GM23338 (cell line): Measurements from ENCODE around the gene PACC1. TPM values are rescaled to one million over a fixed set of nuclear protein-coding genes. Genes with fewer than 3 reads are reported as not detected.

Source experiments
- ATAC-seq: fragments of 200-7000 bp; cut with Tn5 transposase; 3 replicates; pipeline ENCODE4 v1.9.1; 2020
- DNase-seq: peaks from one replicate; pipeline ENCODE4 v3.0.0-alpha.2; 2015; ENCODE audit warnings: low spot score
- H2AFZ ChIP-seq: fragments of 200-600 bp; sonication (generic); 2 replicates; pipeline ENCODE4 v1.8.0; 2016; ENCODE audit warnings: antibody characterized with exemption, mild to moderate bottlenecking, moderate library complexity
- H3F3A ChIP-seq: fragments of 200-600 bp; sonication (generic); replicated peaks from 2 replicates; pipeline ENCODE4 v1.8.0; 2017; ENCODE audit warnings: antibody characterized with exemption, mixed run types, low read depth
- H3K27ac ChIP-seq: fragments of 200-600 bp; sonication (generic); 2 replicates; pipeline ENCODE4 v1.6.1; 2016; ENCODE audit warnings: low read depth
- H3K27me3 ChIP-seq: fragments of 200-600 bp; sonication (generic); 2 replicates; pipeline ENCODE4 v1.8.0; 2016; ENCODE audit warnings: mild to moderate bottlenecking, mixed run types, moderate library complexity; ENCODE audit not compliant: insufficient read depth
- H3K36me3 ChIP-seq: fragments of 200-600 bp; sonication (generic); 2 replicates; pipeline ENCODE4 v1.8.0; 2016; ENCODE audit warnings: mild to moderate bottlenecking; ENCODE audit not compliant: insufficient read depth
- H3K4me1 ChIP-seq: fragments of 200-600 bp; sonication (generic); 2 replicates; pipeline ENCODE4 v1.8.0; 2016; ENCODE audit warnings: mild to moderate bottlenecking, moderate library complexity; ENCODE audit not compliant: insufficient read depth
- H3K4me2 ChIP-seq: fragments of 200-600 bp; sonication (generic); 2 replicates; pipeline ENCODE4 v1.7.1; 2017; ENCODE audit warnings: mixed run types
- H3K4me3 ChIP-seq: fragments of 200-600 bp; sonication (generic); 2 replicates; pipeline ENCODE4 v1.6.1; 2016; ENCODE audit warnings: mixed run types
- H3K79me2 ChIP-seq: fragments of 200-600 bp; sonication (generic); replicated peaks from 2 replicates; pipeline ENCODE4 v1.8.0; 2017; ENCODE audit warnings: mild to moderate bottlenecking; ENCODE audit not compliant: insufficient read depth
- H3K9me2 ChIP-seq: fragments of 200-600 bp; sonication (generic); 2 replicates; pipeline ENCODE4 v1.8.0; 2017; ENCODE audit not compliant: insufficient read depth
- H4K20me1 ChIP-seq: fragments of 200-600 bp; sonication (generic); replicated peaks from 2 replicates; pipeline ENCODE4 v1.8.0; 2017; ENCODE audit warnings: mild to moderate bottlenecking; ENCODE audit not compliant: insufficient read depth
- H3K27ac Mint-ChIP-seq: 2 replicates; pipeline ENCODE4 v1.8.0; 2020; ENCODE audit warnings: inconsistent platforms, mild to moderate bottlenecking, moderate library complexity, mixed read lengths
- H3K27me3 Mint-ChIP-seq: 3 replicates; pipeline ENCODE4 v1.8.0; 2022; ENCODE audit warnings: low read depth, mild to moderate bottlenecking, moderate library complexity, mixed read lengths, inconsistent platforms; ENCODE audit not compliant: insufficient read depth, poor library complexity
- H3K36me3 Mint-ChIP-seq: 3 replicates; pipeline ENCODE4 v1.8.0; 2021; ENCODE audit warnings: low read depth, mild to moderate bottlenecking, inconsistent platforms, moderate library complexity, mixed read lengths
- H3K4me1 Mint-ChIP-seq: 3 replicates; pipeline ENCODE4 v1.8.0; 2020; ENCODE audit warnings: mild to moderate bottlenecking, inconsistent platforms, mixed read lengths
- H3K4me3 Mint-ChIP-seq: 3 replicates; pipeline ENCODE4 v1.8.0; 2021; ENCODE audit warnings: moderate library complexity, mild to moderate bottlenecking, inconsistent platforms, mixed read lengths
- H3K9me3 Mint-ChIP-seq: 3 replicates; pipeline ENCODE4 v1.8.0; 2020; ENCODE audit warnings: moderate library complexity, mild to moderate bottlenecking, inconsistent platforms, mixed read lengths
- EZH2 ChIP-seq: fragments of 200-600 bp; sonication (generic); IDR thresholded peaks from one replicate; pipeline ENCODE4 v1.8.0; 2017; ENCODE audit warnings: antibody characterized with exemption, mild to moderate bottlenecking, low read depth; ENCODE audit not compliant: unreplicated experiment
- EZH2phosphoT487 ChIP-seq: fragments of 200-600 bp; sonication (generic); IDR thresholded peaks from one replicate; pipeline ENCODE4 v1.8.1; 2018; ENCODE audit warnings: antibody characterized with exemption; ENCODE audit not compliant: unreplicated experiment
- JUNB ChIP-seq: IDR thresholded peaks from one replicate; pipeline ENCODE4 v1.6.1; 2016; ENCODE audit warnings: antibody characterized with exemption; ENCODE audit not compliant: unreplicated experiment
- NANOG ChIP-seq: IDR thresholded peaks from 2 replicates; pipeline ENCODE4 v1.6.1; 2016; ENCODE audit warnings: antibody characterized with exemption, borderline replicate concordance
- STAT1 ChIP-seq: IDR thresholded peaks from one replicate; pipeline ENCODE4 v1.6.1; 2016; ENCODE audit warnings: antibody characterized with exemption; ENCODE audit not compliant: unreplicated experiment
- ZNF331 ChIP-seq: fragments of 250-450 bp; sonication (Bioruptor Pico); IDR thresholded peaks from 2 replicates; pipeline ENCODE4 v1.5.0; 2020; ENCODE audit warnings: low read depth, mild to moderate bottlenecking, moderate library complexity
- polyA plus RNA-seq: library from polyadenylated mRNA; unstranded; fragments of >200 nt; fragmentation: Nextera tagmentation; extraction: Ambion mirVana; gene quantifications from 2 replicates; pipeline ENCODE4 v1.2.1, GENCODE V29; 2016
- total RNA-seq: library from RNA; depleted of rRNA; stranded (reverse); fragments of >200 nt; shearing (Covaris generic); gene quantifications from 2 replicates; pipeline ENCODE4 v1.2.3, GENCODE V29; 2014
- TF ChIP-seq, protein P1 (sequence below), 2 experiments: fragments of 200-600 bp in 1 of 2; sonication (generic) in 1 of 2; conservative IDR thresholded peaks; 2 replicates each; pipeline versions ENCODE4 v1.5.1 to v1.6.1; 2016 to 2017; ENCODE audit warnings: antibody characterized with exemption in 2 of 2, low read depth in 2 of 2, mild to moderate bottlenecking in 2 of 2, moderate library complexity in 1 of 2

The PACC1 gene
- total and polyA plus RNA-seq, 2 experiments from 2014 or later = 17.1 to 18.0 TPM

DNA sequence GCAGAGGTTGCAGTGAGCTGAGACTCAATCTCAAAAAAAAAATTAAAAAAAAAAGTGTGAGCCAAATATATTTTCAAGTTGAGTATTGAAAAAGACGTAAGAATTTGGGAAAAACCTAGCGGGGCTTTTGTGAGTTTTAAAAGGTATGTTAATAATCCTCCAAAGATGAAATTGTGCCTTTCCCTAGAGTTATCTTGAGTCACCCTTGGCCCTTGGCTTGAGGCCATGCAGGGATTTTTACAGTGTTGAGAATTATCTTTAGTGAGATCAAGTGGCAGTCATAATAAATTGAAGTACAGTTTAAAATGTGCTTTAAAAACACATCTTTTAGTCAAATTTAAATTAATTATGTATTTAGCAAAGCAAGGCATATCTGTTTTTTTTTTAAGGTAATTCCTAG, 96.8 kb downstream of the PACC1 start:
- peaks cover 3% of the 10 kb centered on the region for H3K27me3 Mint-ChIP-seq
- Histone ChIP-seq H3K4me2 (no peak overlapping the region), H3K27me3 (no peaks in the 10 kb centered on the region), H3K4me1 (peaks cover 18% of the 10 kb centered on the region), H3K4me3 (no peak overlapping the region), H2AFZ (no peak overlapping the region), H4K20me1 (no peaks in the 10 kb centered on the region), H3F3A (no peaks in the 10 kb centered on the region), H3K79me2 (peaks cover 56% of the 10 kb centered on the region), H3K27ac (no peak overlapping the region), H3K9me2 (no peaks in the 10 kb centered on the region), H3K36me3 (no peaks in the 10 kb centered on the region)
- H3K4me3 Mint-ChIP-seq = no peak overlapping the region
- TF ChIP-seq STAT1 (no peak), NANOG (no peak), ZNF331 (CRISPR knock-in tag) (no peak)
- TF ChIP-seq, protein P1, sequence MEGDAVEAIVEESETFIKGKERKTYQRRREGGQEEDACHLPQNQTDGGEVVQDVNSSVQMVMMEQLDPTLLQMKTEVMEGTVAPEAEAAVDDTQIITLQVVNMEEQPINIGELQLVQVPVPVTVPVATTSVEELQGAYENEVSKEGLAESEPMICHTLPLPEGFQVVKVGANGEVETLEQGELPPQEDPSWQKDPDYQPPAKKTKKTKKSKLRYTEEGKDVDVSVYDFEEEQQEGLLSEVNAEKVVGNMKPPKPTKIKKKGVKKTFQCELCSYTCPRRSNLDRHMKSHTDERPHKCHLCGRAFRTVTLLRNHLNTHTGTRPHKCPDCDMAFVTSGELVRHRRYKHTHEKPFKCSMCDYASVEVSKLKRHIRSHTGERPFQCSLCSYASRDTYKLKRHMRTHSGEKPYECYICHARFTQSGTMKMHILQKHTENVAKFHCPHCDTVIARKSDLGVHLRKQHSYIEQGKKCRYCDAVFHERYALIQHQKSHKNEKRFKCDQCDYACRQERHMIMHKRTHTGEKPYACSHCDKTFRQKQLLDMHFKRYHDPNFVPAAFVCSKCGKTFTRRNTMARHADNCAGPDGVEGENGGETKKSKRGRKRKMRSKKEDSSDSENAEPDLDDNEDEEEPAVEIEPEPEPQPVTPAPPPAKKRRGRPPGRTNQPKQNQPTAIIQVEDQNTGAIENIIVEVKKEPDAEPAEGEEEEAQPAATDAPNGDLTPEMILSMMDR (conservative IDR thresholded peaks at IDR 0.05; ENCODE audit: low read depth in 2 of 2) = no peak
- no peak overlapping the region for H3K27ac Mint-ChIP-seq
- peaks cover 20% of the 10 kb centered on the region; the same call in 2 of the 3 replicates for H3K9me3 Mint-ChIP-seq
- no peak for ATAC-seq
- H3K36me3 Mint-ChIP-seq = peaks cover 19% of the 10 kb centered on the region
- H3K4me1 Mint-ChIP-seq = peaks cover 15% of the 10 kb centered on the region
- DNase-seq = no peak

DNA sequence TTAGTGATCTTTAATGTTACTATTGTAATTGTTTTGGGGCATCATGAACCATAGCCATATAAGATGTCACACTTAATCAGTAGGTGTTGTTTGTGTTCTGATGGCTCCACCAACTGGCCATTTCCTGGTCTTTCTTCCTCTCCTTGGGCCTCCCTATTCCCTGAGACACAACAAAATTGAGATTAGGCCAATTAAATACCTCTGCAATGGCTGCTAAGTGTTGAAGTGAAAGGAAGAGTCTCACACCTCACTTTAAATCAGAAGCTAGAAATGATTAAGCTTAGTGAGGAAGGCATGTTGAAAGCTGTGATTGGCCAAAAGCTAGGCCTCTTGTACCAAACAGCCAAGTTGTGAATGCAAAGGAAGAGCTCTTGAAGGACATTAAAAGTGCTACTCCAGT, 98.8 kb downstream of the PACC1 start:
- Histone ChIP-seq H3K27me3 (no peaks in the 10 kb centered on the region), H3F3A (no peaks in the 10 kb centered on the region), H4K20me1 (no peaks in the 10 kb centered on the region), H3K79me2 (peaks cover 71% of the 10 kb centered on the region), H3K4me3 (no peak overlapping the region), H3K27ac (peak overlapping the region; percentile 34), H3K9me2 (no peaks in the 10 kb centered on the region), H3K4me1 (peaks cover 18% of the 10 kb centered on the region), H2AFZ (no peak overlapping the region), H3K4me2 (peak overlapping the region; percentile 34; the same call in 1 of the 2 replicates), H3K36me3 (no peaks in the 10 kb centered on the region)
- Mint-ChIP-seq H3K36me3 (peaks cover 12% of the 10 kb centered on the region), H3K9me3 (peaks cover 11% of the 10 kb centered on the region; the same call in 2 of the 3 replicates), H3K27me3 (peaks cover 2% of the 10 kb centered on the region), H3K27ac (peak overlapping the region; percentile 89), H3K4me3 (no peak overlapping the region; the same call in 2 of the 3 replicates), H3K4me1 (peaks cover 17% of the 10 kb centered on the region)
- no peak for TF ChIP-seq JUNB
- no peak for TF ChIP-seq EZH2
- peak; percentile 76; the same call in 1 of the 2 replicates for TF ChIP-seq NANOG
- no peak for TF ChIP-seq EZH2phosphoT487
- TF ChIP-seq, protein P1 (conservative IDR thresholded peaks at IDR 0.05; ENCODE audit: low read depth in 2 of 2) = peak; percentile 69 to 82
- ATAC-seq (peak; percentile 86), DNase-seq (peak; percentile 78)
